GM18499 (cell line): ENCODE results near the gene MTA1.

Experiments used
- ATAC-seq: cut with Tn5 transposase; IDR thresholded peaks from one replicate; pipeline ENCODE4 v1.9.1; 2021; ENCODE audit warnings: moderate number of reproducible peaks; ENCODE audit not compliant: insufficient read depth, unreplicated experiment

The MTA1 gene

DNA sequence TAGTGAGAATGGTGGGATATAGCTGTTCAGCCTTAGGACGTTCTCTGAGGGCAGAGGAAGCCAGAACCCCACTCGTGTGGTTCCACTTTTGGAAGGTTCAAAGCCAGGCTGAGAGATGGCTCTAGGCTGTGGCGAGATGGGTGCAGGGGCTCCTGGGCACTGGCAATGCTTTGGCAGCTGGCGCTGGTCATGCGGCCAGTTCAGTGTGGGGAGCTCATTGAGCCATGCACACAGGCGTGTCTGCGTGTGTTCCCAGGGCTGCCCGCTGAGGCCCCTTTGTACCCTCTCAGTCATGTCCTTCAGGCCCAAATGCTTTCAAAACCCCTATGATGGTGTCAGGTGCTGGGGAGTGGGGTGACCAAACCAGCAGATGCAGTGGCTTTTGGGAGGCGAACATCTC, 19.6 kb upstream of the MTA1 start:
- no peak for ATAC-seq

DNA sequence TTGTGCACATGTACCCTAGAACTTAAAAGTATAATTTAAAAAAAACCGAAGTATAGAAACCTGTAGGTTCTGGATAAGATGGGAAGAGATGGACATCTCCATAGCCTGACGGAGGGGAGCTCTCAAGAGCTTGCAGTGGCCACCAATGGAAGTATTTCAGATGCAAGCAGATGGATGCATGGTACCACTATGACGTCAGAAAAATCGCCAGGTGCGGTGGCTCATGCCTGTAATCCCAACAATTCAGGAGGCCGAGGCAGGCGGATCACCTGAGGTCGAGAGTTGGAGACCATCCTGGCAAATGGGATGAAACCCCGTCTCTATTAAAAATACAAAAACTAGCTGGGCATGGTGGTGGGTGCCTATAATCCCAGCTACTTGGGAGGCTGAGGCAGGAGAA, 17.9 kb upstream of the MTA1 start:
- ATAC-seq = no peak

DNA sequence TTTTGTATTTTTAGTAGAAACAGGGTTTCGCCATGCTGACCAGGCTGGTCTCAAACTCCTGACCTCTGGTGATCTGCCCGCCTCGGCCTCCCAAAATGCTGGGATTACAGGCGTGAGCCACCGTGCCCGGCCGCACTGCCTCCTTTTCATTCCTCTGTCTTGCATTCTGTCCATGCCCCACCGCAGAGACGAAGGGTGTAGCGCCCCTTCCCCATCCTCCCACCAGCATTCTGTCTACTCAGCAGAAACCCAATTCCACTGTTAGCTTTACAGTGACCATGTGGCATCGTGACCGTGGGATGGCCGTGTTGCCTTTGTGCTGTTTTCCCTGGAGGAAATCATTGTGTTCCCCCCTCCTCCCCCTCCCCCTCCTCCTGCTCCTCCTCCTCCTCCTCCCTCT, 11.0 kb upstream of the MTA1 start:
- no peak for ATAC-seq

DNA sequence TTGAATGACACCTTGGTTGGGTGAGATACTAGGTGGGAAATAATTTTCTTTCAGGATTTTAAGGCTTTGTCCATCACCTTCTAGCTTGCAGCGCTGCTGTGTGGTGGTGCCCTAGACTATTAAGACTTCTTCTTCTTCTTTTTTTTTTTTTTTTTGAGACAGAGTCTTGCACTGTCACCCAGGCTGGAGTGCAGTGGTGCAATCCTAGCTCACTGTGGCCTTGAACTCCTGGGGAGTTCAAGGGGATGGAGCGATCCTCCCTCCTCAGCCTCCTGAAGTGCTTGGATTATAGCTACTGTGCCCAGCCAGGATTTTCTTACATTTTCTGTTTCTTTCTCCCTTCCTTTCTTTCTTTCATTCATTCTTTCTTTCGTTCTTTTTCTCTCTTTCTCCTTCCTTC, 10.3 kb upstream of the MTA1 start:
- ATAC-seq = no peak

DNA sequence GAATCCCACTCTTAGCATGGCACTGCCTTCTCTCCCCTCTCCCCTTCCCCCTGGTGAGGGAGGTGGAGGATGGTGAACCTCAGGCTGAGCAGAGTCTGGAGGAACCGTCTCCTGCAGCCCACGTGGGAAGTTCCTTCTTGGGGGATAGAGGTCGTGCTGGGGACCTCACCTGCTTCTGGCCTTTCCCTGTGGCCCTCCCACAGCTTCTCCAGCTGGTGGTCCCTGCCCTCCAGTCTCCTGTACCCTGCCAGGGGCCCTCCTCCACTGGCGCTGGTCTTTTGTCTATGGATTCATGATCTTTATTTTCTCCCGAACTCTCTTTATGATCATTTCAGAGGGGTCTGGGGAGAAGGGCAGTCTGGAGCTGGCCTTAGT, 9.0 kb upstream of the MTA1 start:
- no peak for ATAC-seq

DNA sequence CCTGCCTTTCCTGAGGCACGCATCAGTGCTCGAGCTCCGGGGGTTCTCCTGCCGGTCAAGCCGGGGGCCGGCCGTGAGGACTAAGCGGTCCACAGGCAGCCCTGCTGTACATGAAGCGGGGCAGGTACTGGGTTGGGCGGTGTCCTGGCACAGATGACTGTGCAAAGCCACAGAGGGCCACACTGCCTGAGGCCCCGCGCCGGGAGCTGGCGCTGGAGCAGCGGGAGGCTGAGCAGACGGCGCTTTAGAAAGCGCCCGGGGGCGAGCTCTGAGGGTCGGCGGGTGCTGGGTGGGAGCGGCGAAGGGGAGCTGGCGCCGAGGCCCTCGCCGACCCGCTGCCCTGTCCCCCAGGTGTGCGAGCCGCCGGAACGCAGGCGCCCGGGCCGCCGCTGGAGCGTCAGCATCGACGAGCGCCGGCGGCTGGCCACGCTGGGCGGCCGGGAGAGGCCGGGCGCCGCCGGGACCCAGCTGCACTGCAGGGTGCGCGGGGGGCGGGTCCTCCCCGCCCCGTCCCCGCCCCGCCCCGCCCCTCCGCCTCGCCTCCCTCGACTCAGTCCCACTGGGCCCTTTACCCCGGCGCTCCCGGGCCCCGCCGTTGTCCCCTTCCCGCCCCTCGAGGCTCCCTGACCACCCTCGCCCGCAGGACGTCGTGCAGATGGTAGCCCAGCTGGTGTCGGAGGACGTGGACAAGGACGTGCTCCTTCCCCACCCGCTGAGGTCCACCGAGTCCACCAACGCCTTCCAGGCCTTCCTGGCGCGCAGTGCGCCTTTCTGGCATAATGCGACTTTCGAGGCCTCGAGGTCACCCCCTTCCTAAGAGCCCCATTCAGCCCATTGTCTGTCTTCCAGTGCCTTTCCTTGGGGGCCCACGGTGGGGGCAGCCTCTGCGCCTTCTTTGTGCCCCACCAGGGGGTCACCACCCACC, 8.3 kb upstream of the MTA1 start:
- ATAC-seq = no peak

DNA sequence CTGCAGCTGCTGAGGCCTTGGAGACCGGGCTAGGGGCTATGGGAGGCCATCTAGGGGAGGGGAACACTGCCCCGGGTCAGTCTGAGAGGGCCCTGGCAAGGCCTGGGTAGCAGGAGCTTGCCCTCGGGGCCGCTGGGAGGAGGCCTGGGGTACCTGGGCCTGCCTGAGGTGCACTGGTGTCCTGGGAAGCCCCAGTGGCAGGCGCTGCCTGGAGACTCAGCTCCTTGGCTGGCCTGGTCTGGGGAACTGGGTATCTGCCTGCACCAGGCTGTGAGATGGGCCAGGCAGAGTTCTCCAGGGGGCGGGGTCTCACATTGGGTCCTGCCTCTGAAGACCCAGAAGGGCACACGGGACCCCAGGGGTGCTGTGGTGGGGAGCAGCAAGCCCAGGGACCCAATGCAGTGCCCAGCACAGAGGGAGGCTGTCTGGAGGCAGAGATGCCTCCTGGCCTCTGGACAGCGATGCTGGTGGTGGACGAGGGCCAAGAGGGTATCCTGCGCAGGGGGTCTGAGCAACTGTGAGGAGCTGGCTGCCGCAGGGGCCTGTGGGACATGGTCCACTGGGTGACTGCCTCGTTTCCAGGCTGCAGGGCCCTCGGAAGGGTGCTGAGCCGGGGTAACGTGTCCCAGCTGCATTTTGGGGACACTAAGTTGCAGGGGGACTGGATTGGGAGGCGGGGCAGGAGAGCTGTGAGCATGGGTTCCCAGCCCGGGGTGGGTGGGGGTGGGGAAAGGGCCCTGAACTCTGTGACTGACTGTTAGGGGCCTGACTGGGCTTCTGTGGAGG, 7.4 kb upstream of the MTA1 start:
- ATAC-seq = no peak

DNA sequence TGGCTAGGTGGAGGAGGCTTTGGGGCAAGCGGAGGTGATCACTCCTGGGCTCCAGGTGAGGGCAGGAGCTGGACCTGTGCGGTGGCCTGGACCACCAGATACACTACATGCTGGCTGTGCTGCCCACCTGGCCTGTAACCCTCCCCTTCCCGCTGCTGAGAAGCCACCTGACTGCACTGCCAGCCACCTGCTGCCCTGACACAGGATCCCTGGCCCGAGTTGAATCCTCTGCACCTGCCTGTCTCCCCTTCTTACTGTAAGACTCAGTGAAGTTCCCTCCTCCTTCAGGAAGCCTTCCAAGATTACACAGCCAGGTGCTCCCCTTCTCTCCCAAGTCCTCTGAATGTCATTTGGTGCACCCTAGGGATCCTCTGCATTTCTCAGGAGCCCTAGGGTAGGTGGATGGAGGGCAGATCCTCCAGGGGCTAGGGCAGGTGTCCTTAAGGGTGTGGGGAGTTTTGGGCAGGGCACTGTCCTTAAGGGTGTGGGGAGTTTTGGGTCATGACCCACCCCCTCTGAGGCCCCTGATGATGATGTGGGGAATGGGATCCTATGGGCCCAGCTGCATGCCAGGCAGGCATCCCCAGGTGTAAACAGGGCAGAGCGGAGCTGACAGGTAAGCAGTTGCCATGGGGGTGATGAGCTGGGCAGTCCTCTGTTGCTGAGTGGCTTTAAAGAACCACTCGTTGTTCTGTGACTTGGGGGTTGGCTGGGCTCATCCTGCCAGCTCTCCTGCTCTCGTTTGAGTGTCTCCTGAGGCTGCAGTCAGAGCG, 6.7 kb upstream of the MTA1 start:
- no peak for ATAC-seq

DNA sequence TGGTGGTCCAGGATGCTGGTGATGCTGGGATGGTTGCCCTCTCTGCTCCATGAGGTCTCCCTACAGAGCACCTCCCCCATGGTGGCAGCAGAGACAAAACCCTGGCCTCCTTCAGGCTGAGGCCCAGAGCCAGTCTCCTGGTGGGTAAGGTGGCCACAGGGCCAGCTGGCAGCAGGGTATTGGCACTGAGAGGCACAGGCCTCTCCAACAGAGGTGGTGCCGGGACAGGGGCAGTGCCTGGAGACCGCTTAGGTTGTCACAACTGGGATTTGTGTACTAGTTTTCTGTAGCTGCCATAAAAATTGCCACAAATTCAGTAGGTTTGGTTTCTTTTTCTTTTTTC, 6.1 kb upstream of the MTA1 start:
- ATAC-seq = no peak

DNA sequence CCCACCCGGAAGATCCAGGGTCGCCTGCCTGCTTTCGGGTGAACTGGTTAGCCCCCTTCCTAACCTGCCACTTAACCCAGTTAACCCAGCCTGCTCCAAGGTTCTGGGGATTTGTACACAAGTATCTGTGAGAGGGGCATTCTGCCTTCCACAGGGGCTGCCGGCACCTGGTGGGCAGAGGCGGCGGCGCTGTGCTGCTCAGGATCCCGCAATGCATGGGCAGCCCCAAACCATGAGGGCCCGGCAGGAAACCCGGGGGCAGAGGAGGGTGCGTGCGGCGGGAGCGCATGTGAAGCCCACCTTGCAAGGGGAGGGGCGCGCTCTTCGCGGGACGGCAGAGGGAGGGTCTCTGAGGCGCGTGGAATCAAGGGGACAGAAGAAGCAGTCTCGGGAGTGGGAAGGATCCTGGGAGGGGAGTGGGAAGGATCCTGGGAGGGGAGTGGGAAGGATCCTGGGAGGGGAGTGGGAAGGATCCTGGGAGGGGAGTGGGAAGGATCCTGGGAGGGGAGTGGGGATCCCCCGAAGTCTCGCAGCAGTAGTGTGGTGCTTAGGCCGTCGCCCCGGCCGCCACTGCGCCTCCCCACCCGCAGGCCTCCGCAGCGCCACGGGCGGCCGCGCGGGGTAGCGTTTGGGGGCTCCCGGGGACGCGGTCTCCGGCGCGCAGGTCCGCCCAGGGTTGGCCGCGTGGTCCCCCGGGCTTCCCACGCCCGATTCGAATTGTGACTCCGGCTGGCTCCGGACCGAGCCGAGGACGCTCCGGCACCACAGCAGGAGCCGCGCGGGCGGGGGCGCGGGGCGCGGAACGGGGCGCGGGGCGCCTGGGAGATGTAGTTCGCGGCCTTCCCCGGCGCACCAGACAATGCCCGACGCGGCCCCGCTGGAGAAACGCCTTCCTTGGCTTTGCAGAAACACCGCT, 4.9 kb upstream of the MTA1 start:
- no peak for ATAC-seq

DNA sequence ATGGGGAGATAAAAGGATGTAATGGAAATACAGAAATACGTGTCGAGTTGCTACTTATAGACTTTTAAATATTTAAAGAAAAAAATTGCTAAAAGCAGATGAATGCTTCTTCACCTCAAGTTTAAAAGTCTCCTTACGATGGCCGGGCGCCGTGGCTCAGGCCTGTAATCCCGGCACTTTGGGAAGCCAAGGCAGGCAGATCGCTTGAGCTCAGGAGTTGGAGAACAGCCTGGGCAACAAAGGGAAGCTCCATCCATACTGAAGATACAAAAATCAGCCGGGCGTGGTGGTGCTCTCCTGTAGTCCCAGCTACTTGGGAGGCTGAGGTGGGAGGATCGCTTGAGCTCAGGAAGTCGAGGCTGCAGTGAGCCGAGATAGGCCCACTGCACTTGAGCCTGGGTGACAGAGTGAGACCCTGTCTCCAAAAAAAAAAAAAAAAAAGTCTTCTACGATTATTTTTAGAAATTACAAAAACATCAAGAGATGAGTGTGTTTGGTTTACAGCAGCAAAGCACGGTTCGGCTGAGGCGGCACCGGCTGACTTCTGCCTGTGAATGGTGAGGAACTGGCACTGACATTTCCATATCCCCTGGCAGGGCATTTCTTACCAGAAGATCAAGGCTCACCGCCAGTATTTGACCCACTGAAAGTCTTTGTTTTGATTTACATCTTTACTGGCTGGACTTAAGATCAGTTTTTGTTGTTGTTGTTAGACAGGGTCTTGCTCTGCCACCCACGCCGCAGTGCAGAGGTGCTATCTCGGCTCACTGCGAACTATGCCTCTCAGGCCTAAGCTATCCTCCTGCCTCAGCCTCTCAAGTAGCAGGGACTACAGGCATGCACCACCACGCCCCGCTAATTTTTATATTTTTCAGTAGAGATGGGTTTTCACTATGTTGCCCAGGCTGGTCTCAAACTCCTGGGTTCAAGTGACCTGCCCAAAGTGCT, 3.9 kb upstream of the MTA1 start:
- ATAC-seq = no peak

DNA sequence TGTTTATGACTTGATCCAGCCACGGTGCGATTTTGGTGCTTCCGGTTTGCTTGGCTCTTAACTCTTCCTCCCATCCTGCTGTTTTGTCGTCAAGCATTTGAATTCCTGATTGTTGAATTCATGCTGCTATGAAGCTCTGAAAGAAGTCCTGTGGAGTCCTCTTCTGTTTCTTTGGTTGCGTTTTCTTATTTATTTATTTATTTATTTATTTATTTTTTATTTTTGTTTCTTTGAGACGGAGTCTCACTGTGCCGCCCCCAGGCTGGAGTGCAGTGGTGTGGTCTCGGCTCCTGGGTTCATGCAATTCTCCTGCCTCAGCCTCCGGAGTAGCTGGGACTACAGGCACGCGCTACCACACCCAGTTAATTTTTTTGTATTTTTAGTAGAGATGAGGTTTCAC, 3.0 kb upstream of the MTA1 start:
- no peak for ATAC-seq

DNA sequence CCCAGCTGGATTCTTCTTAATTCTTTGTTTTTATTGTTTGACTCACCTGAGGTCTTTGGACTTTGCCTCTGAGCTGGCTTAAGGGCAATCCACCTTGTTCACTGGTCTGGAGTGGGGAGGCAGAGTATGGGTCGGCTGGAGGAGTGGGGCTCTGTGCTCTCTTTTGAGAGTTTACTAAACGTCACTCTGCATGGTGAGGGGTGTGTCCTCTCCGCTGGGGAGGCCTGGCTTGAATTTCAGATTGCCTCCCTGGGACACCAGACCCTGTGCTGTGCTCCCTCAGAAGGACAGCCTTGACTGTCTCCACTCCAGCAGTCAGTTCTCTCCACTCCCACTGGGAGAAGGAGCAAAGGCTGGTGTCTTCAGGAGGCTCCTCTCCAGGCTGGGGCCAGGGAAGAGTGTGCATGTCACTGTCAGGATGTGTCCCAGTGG, 1.9 kb upstream of the MTA1 start:
- no peak for ATAC-seq

DNA sequence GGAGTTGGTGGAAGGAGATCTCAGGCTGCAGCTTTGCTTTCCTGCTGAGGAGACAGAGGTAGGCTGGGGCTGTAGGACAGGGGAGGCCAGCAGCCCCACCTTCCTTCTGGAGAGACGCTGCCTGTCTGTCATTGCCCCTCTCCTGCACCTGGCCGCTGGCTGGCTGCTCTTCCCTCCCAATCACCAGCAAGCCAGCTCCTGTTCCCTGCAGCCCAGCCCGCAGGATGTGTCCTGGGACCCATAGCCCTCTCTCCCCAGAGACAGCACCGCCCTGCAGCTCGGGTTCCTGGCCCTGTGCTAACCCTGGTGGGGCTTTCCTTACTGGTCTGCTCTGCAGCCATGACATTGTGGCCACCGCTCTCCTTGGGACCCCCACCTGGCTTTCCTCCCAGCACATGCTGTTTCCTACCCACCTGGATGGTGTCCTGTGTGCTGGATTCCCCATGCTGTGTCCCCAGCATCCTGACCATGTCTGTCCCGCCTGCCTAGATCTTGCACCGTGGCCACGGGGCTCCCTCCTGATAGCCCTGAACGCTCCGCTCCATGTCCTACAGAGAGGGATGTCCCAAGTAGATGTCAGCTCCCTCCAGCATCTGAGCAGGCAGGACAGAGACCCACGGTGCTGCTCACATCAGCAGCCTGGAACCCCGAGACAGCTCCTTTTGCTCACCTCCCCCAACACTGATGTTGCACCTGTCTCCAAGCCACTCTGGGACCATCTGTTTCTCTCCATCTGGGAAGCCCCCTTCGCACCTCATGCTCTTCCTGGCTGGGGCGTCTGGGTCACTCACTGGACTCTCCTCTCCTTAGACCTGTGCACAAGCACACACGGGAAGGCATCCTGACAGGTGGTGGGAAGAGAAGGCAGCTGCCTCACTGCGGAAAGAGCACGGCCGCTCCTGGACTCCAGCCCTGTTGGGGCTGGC, 1.1 kb upstream of the MTA1 start:
- no peak for ATAC-seq

DNA sequence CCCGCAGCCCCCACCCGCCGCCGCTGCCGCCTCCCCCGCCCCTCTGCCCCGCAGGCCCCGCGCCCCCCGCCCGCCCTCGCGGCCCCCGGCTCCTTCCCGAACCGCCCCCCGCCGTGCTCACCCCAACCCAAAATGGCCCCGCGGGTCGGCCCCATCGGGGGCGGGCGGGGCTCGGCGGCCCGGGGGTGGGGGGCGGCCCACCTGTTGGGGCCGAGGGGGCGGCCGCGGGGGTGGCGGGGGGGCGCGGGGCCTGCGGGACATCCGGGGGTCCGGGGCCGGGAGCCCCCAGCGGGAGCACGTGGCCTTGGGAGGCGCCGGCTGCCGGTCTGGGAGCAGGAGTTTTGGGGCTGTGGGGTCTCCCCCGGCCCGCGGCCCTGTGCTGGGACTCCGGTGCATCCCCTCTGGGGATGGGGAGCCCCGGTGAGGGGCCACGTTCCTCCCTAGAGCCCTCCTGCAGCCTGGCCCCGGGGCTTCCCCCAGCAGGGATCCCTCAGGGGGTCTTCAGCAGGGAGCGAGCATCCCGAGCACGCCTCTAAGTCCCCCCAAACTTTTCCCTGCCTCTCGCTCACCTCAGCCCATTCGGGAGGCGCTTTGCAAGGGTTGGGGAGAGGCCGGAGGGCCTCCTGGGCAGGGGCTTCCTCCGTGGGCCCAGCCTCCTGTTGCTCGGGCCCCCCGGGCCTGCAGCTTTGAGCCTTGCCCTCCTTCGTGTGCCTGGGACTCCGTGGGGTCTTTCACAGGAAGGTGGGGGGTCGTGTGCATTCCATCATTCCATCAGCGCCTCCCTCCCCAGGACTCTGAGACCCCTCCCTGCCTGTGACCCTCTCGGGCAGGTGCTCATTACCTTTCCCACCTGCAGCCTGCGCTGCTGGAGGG, 710 bp downstream of the MTA1 start:
- no peak for ATAC-seq

DNA sequence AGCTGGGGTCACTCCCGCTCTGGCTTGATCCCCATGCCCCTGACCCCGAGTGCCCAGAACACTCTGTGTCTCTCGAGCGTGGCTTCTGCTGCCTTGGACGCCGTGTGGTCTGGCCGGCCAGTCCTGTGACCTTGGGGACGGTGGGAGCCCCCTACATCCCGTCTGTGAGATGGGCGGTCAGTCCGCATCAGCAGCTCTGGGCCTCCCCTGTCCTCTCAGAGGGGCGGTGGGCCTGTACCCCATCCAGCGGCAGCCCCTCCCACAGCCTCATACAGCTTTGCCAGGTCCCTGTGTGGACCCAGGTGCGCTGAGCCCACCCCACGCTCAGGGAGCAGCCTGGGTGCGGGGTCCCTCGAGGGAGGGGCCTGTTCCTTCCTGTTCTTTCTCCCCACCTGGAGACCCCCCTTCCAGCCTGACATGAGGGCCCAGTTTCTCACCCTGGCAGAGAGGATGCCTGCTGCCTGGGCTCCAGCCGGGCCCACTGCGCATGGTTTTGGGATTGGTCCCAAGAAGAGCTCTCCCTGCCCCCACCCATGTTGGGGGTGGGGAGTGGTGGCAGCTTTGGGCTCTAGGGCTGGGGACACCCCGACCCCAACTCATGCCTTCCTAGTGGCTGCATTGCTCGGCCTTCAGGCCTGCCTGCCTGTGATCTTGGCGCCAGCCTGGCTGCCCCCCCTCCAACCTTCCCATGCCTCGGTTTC, 1.5 kb downstream of the MTA1 start:
- no peak for ATAC-seq
